ENCODE results near the gene FRMD4A. TPM values are rescaled to one million over a fixed set of nuclear protein-coding genes. Genes with fewer than 3 reads are reported as not detected.
A peak's percentile ranks its signal among the peaks of the same experiment; 100 is the strongest.

The FRMD4A gene
- total RNA-seq, 1 experiment from 2014 or later: 19.6 TPM

DNA sequence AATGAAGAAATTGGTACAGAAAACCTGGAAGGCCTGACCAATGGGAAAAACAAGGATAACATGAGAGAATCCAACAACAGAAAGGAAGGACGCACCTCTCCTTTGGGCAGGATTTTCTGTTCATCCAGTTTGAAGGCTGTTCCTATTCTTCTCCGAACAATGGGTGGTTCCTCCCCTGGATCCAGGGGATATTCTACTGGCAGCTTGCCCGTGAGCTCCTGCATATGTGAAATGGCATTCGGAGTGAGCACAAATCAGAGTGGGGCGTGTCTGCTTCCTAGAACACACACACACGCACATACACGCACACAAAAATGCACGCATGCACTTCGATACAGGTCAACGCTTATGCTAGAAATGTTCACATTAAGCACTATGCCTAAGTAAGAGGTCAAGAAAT is 660.4 kb downstream of the FRMD4A start:
- no peak overlapping the region for H4K5ac ChIP-seq (ENCODE audit: insufficient read length, low read depth, low read length)
- H3K27ac ChIP-seq (ENCODE audit: insufficient read length, low read depth, low read length): no peak overlapping the region
- H3K4me3 Mint-ChIP-seq: no peak overlapping the region
- H3K27ac Mint-ChIP-seq: peak overlapping the region in 2 of 3 experiments; percentile 51 to 60; a peak in 4 of 7 replicates
- H2BK15ac ChIP-seq (ENCODE audit: low read depth, low read length): no peak overlapping the region
- no peak overlapping the region for H3T11ph ChIP-seq (ENCODE audit: low read length)
- no peaks in the 10 kb centered on the region for H3K79me1 ChIP-seq (ENCODE audit: insufficient read depth, low read depth, low read length, poor library complexity, severe bottlenecking)
- no peak for DNase-seq
- H3K9ac ChIP-seq (ENCODE audit: extremely low read depth, insufficient read length, low read length): no peak overlapping the region
- no peaks in the 10 kb centered on the region for H3K79me2 ChIP-seq (ENCODE audit: insufficient read depth, low read length)
- H2BK120ac ChIP-seq (ENCODE audit: low read depth, low read length, poor library complexity, severe bottlenecking): no peak overlapping the region
- no CpG with 5 or more reads among the region's 10 CpGs for WGBS (ENCODE audit: extremely low coverage, insufficient read length, low lambda C conversion rate)
- H3K4me1 Mint-ChIP-seq: peaks cover 35 to 40% of the 10 kb centered on the region in 2 experiments
- no peaks in the 10 kb centered on the region for H3K27me3 ChIP-seq (ENCODE audit: insufficient read depth, low read length)
- TF ChIP-seq, protein P1, sequence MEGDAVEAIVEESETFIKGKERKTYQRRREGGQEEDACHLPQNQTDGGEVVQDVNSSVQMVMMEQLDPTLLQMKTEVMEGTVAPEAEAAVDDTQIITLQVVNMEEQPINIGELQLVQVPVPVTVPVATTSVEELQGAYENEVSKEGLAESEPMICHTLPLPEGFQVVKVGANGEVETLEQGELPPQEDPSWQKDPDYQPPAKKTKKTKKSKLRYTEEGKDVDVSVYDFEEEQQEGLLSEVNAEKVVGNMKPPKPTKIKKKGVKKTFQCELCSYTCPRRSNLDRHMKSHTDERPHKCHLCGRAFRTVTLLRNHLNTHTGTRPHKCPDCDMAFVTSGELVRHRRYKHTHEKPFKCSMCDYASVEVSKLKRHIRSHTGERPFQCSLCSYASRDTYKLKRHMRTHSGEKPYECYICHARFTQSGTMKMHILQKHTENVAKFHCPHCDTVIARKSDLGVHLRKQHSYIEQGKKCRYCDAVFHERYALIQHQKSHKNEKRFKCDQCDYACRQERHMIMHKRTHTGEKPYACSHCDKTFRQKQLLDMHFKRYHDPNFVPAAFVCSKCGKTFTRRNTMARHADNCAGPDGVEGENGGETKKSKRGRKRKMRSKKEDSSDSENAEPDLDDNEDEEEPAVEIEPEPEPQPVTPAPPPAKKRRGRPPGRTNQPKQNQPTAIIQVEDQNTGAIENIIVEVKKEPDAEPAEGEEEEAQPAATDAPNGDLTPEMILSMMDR (conservative IDR thresholded peaks at IDR 0.05): no peak
- H2BK20ac ChIP-seq (ENCODE audit: low read depth, low read length, poor library complexity, severe bottlenecking): no peak overlapping the region
- no peaks in the 10 kb centered on the region for H3K9me3 Mint-ChIP-seq
- H3K4me2 ChIP-seq (ENCODE audit: insufficient read depth, insufficient read length, low read length): no peak overlapping the region
- H3K23me2 ChIP-seq (ENCODE audit: insufficient read length, low read depth, low read length, poor library complexity, severe bottlenecking): no peaks in the 10 kb centered on the region
- no peaks in the 10 kb centered on the region for H3K9me3 ChIP-seq (ENCODE audit: control insufficient read depth, low read depth, low read length)
- H4K91ac ChIP-seq (ENCODE audit: insufficient read length, low read depth, low read length): no peak overlapping the region
- no peak overlapping the region for H3K14ac ChIP-seq (ENCODE audit: insufficient read depth, low read length)
- no peaks in the 10 kb centered on the region for H4K20me1 ChIP-seq (ENCODE audit: control insufficient read depth, insufficient read depth, insufficient read length)
- no peak overlapping the region for H2BK5ac ChIP-seq (ENCODE audit: insufficient read length, low read length)
- no peak overlapping the region for H2AFZ ChIP-seq (ENCODE audit: low read length)
- H3K56ac ChIP-seq (ENCODE audit: insufficient read length, low read depth, low read length): no peak overlapping the region
- no peak overlapping the region for H3K18ac ChIP-seq (ENCODE audit: insufficient read length, low read depth, low read length)
- no peak overlapping the region for H3K23ac ChIP-seq (ENCODE audit: insufficient read length, low read depth, low read length)
- H3K4me1 ChIP-seq (ENCODE audit: insufficient read depth, low read length): peaks cover 8% of the 10 kb centered on the region; the same call in 1 of the 2 replicates
- H4K8ac ChIP-seq (replicated peaks; ENCODE audit: insufficient read length, low read depth, low read length): no peak overlapping the region
- no peaks in the 10 kb centered on the region for H3K27me3 Mint-ChIP-seq (ENCODE audit: low read depth)
- H2BK12ac ChIP-seq (ENCODE audit: insufficient read length, low read depth, low read length): no peak overlapping the region
- H3K4ac ChIP-seq (ENCODE audit: low read depth, low read length): no peak overlapping the region
- H2AK5ac ChIP-seq (ENCODE audit: insufficient read length, low read length): no peak overlapping the region
- peaks cover 21 to 42% (median 33%) of the 10 kb centered on the region in 3 experiments; a peak in 6 of 7 replicates for H3K36me3 Mint-ChIP-seq (ENCODE audit: insufficient read depth in 1 of 3, low read depth in 3 of 3)

All from H9 (cell line).